HG03097 (cell line): Measurements from ENCODE around the gene PFKFB1.

ENCODE experiments used
- ATAC-seq: cut with Tn5 transposase; IDR thresholded peaks from one replicate; pipeline ENCODE4 v1.9.1; 2021; ENCODE audit not compliant: unreplicated experiment, low FRiP score

The PFKFB1 gene

DNA sequence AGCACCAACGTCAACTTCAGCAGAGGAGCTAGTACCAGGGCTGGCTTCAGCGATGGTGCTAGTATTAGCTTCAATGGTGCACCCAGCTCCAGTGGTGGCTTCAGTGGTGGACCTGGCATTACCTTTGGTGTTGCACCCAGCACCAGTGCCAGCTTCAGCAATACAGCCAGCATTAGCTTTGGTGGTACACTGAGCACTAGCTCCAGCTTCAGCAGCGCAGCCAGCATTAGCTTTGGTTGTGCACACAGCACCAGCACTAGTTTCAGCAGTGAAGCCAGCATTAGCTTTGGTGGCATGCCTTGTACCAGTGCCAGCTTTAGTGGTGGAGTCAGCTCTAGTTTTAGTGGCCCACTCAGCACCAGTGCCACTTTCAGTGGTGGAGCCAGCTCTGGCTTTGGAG lies 65.1 kb downstream of the PFKFB1 start:
- ATAC-seq, result no peak

GRCh38 chrX:54926978-54927377 lies 67.0 kb downstream of the PFKFB1 start:
- no peak for ATAC-seq

- ATAC-seq, result no peak
Observed at GRCh38 chrX:54923376-54923775, 70.6 kb downstream of the PFKFB1 start.

- ATAC-seq, result no peak
Observed at GRCh38 chrX:54922547-54922946, 71.4 kb downstream of the PFKFB1 start.

GRCh38 chrX:54921427-54922021 lies 72.5 kb downstream of the PFKFB1 start:
- no peak for ATAC-seq

GRCh38 chrX:54920610-54921426 lies 73.2 kb downstream of the PFKFB1 start, which contains the start of gene TRO:
TRO (plus strand) TSS chrX:54920824; CDS start chrX:54922247, 1,423 bp downstream.
- no peak for ATAC-seq

- ATAC-seq, result no peak
Observed at GRCh38 chrX:54909941-54910340, 84.0 kb downstream of the PFKFB1 start.

GRCh38 chrX:54894159-54894558 lies 99.8 kb downstream of the PFKFB1 start:
- ATAC-seq, result no peak

DNA sequence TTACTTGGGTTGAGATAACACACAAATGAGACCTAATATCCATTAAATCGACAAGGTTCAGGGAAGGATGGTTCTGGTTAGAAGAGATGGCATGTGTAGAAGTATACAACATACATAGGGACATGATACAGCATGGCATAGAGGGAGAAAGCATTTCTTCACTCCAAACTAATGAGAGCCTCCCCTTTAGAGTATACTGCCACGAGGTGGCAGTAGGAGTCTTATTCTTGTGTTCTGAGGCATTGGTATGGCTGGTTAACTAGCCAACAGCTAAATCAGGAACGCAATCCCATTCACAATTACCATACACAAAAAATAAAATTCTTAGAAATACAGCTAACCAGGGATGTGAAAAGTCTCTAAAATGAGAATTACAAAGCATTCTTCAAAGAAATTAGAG lies 102.4 kb downstream of the PFKFB1 start:
- no peak for ATAC-seq

DNA sequence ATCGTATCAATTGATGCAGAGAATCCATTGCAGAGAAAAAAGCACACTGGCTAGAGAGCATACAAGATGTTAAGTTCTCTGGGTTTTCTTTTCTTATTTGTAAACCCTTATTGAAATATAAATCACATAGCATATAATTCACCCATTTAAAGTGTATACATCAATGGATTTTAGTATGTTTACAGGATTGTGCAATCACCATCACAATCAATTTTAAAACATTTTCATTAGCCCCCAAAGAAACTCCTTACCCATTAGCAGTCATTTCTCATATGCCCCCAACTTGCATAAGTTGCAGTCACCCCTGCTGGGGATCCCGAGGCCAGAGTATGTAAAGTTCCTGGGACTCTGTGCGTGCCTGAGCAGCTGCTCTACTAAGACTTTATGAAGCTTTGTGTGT lies 108.2 kb downstream of the PFKFB1 start:
- ATAC-seq, result no peak
